Measurements from ENCODE around the gene ACP1.

The ACP1 gene

DNA sequence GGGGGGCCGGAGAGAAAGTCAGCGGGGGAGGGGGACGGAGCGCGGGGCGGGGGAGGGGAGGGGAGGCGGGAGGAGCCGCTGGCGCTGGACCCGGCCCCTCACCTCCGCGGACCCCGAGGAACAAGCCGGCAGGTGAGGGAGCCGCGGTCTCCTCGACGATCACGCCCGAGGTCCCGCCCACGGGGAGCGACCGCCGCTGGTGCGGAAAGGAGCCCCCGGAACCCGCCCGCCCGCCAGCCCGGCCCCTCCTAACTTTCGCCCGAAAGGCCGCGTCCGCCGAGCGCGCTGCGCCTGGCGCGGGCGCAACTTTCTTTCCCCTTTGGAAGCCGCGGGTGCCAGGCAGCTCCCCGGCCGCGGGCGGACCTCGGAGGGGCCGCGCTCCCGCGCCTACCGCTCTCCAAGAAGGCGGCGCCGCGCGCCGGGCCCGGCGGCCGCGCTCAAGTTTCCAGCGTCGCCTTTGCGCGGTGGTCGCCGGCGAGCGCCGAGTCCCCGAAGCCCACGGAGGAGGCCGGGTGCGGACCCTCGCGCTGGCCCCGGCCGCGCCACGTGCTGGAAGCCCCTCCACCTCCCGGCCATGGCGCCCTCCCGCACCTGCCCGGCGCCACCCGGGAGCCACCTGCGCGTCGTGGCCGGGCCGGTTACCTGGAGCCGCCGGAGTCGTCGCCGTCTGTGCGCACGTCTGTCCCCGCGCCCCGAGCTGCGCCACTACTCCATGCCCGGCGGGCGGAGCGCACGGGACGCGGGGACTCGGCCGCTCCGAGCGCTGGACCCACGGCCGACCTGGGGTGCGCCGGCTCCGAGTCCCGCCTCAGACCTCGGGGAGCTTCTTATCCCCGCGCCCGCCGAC is 23.4 kb downstream of the ACP1 start, which contains the start of gene ALKAL2:
Gene ALKAL2, minus strand, starts transcription at position 181 of the 847 bp plus-strand sequence. CDS start 256 bp downstream, outside the sequence.
- peaks cover 17% of the 10 kb centered on the region for H3K4me1 ChIP-seq (ENCODE audit: control insufficient read depth, insufficient read depth, low read length, poor library complexity, severe bottlenecking)
- peak within 1 kb of the TSS; percentile 25 for H3K4me3 ChIP-seq (ENCODE audit: extremely low read depth, insufficient read depth, low read length, poor library complexity, severe bottlenecking)
- whole genome bisulfite sequencing, 2 experiments (ENCODE audit: insufficient coverage in 2 of 2): 0 to 1% methylated on average over 95 to 102 of the region's 128 CpGs
- no peak within 1 kb of the TSS for H3K27ac ChIP-seq (ENCODE audit: low read depth, low read length, severe bottlenecking)
- H3K36me3 ChIP-seq (ENCODE audit: control insufficient read depth, insufficient read depth, low read length): no peaks in the 10 kb centered on the region
- no peaks in the 10 kb centered on the region for H3K9me3 ChIP-seq (ENCODE audit: control insufficient read depth, low read length)

DNA sequence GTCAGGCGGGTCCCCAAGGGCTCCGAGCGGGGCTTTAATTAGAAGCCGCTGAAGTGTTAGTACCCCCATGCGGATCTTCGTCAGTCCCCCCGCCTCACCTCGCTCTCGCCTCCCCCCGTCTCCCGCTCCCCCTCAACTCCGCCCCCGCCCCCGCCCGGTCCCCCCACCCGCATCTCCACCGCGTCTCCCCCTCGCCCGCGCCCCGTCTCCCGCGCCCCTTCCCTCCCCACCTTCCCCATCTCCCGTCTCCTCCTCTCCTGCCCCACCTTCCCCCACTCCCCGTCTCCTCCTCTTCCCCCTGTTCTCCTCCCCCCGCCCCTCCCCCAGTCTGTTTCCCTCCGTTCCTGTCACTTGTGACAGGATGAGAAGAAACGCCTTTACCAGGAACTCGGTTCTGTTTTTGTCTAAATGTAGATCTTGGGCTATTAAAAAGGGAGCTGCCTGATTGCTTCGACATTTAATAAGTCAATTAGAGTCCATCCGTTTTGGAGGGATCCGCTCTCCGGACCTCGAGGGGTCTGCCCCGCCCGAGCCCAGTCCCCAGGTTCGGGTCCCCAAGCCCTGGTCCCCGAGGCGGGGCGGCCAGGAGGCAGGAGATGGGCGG is 24.1 kb downstream of the ACP1 start:
- Histone ChIP-seq H3K27ac (ENCODE audit: low read depth, low read length, severe bottlenecking) (no peak overlapping the region), H3K9me3 (ENCODE audit: control insufficient read depth, low read length) (no peaks in the 10 kb centered on the region), H3K36me3 (ENCODE audit: control insufficient read depth, insufficient read depth, low read length) (no peaks in the 10 kb centered on the region), H3K4me3 (ENCODE audit: extremely low read depth, insufficient read depth, low read length, poor library complexity, severe bottlenecking) (peak overlapping the region; percentile 31), H3K4me1 (ENCODE audit: control insufficient read depth, insufficient read depth, low read length, poor library complexity, severe bottlenecking) (peaks cover 17% of the 10 kb centered on the region)
- WGBS, 2 experiments (ENCODE audit: insufficient coverage in 2 of 2): 0 to 1% methylated on average over 8 to 11 of the region's 42 CpGs

DNA sequence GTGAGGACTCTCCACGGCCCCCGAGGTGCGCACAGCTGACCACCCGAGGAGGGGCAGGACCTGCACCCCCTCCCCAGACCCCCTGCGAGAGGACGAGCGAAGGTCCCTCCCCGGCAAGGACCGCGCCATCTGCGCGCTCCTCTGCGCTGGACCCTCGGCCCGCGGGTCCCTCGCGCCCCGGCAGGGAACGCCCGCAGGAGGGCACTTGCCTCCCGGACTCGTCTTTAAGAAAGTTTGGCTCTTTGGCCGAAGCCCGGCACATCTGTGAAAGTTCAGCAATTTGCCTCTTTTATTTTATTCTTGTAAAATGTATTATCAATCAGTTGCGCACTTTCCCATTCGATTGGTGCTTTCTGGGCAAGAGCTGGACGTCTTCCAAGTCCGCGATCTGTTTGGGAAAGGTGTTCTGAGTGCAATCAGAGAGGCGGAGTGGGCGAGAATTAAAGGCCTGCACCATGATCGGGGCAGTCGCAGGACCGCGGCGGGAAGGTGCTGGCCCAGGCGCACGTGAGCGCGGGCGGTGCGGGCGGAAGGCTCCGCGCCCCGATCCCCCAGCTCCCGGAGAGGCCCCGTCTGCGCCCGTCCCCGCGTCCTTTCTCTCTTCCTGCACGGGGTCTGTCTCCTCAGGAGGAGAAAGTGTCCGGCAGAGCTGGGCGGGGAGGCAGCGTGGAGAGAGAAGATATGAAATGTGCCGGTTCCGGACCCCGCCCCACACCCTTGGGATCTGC is 24.8 kb downstream of the ACP1 start:
- WGBS, 2 experiments (ENCODE audit: insufficient coverage in 2 of 2): 0 to 2% methylated on average over 30 of the region's 60 CpGs
- H3K27ac ChIP-seq (ENCODE audit: low read depth, low read length, severe bottlenecking): no peak overlapping the region
- H3K4me3 ChIP-seq (ENCODE audit: extremely low read depth, insufficient read depth, low read length, poor library complexity, severe bottlenecking): peak overlapping the region; percentile 31
- no peaks in the 10 kb centered on the region for H3K36me3 ChIP-seq (ENCODE audit: control insufficient read depth, insufficient read depth, low read length)
- peaks cover 11% of the 10 kb centered on the region for H3K4me1 ChIP-seq (ENCODE audit: control insufficient read depth, insufficient read depth, low read length, poor library complexity, severe bottlenecking)
- H3K9me3 ChIP-seq (ENCODE audit: control insufficient read depth, low read length): no peaks in the 10 kb centered on the region

DNA sequence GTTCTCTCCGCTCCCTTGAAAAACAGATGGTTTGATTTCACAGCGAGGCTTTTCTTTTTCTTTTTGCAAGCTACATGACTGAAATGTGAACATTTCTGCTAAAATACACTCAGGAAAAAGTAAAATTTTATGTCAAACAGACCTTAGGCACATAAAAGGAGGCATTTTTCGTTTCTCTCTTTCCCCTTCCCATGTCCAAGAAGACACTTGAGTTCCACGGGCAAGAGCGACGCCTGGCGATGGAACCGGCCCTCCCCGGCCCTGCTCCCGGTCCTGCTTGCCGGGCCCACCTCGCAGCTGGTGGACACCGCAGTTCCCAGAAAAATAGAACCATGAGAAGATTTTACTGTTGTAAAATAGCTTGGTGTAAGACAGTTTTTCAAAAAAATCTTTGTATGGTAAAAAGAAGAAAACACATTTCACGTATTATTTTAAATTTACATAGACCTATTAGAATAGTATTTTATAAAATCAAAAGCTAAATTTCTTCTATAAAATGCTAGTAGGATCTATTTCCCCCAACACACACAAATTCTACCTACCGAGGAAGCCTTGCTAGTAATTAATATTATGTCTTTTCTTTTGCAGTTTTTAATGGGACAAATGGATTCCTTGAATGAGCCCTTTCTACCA is 25.5 kb downstream of the ACP1 start:
- H3K9me3 ChIP-seq (ENCODE audit: control insufficient read depth, low read length): no peaks in the 10 kb centered on the region
- H3K4me1 ChIP-seq (ENCODE audit: control insufficient read depth, insufficient read depth, low read length, poor library complexity, severe bottlenecking): peaks cover 7% of the 10 kb centered on the region
- H3K36me3 ChIP-seq (ENCODE audit: control insufficient read depth, insufficient read depth, low read length): no peaks in the 10 kb centered on the region
- 0% methylated on average over 10 to 11 of the region's 15 CpGs for WGBS, 2 experiments (ENCODE audit: insufficient coverage in 2 of 2)
- peak overlapping the region; percentile 31 for H3K4me3 ChIP-seq (ENCODE audit: extremely low read depth, insufficient read depth, low read length, poor library complexity, severe bottlenecking)
- H3K27ac ChIP-seq (ENCODE audit: low read depth, low read length, severe bottlenecking): no peak overlapping the region

DNA sequence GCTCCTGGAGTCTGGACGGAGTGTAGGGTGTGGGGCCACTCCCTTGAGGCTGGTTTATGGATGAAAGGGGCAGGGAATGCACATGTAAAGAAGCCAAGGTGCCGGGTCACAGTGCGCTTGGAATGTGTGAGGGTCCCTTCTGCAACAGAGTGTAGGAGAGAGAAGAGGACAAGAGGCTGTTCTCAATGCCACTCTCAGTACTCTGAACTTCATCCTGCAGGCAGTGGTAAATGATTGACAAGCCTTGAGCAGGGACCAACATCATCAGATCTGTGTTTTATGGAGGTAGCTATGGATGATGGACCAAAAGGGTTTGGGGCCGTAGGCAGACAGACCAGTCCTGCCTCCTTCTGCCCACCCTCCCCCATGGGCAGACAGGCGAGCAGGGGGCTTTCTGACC is 30.3 kb downstream of the ACP1 start:
- Histone ChIP-seq H3K9me3 (ENCODE audit: control insufficient read depth, low read length) (no peaks in the 10 kb centered on the region), H3K4me1 (ENCODE audit: control insufficient read depth, insufficient read depth, low read length, poor library complexity, severe bottlenecking) (no peaks in the 10 kb centered on the region), H3K36me3 (ENCODE audit: control insufficient read depth, insufficient read depth, low read length) (no peaks in the 10 kb centered on the region), H3K27ac (ENCODE audit: low read depth, low read length, severe bottlenecking) (no peak overlapping the region), H3K4me3 (ENCODE audit: extremely low read depth, insufficient read depth, low read length, poor library complexity, severe bottlenecking) (no peak overlapping the region)
- 81 to 100% methylated on average over 1 to 4 of the region's 5 CpGs for WGBS, 2 experiments (ENCODE audit: insufficient coverage in 2 of 2)

DNA sequence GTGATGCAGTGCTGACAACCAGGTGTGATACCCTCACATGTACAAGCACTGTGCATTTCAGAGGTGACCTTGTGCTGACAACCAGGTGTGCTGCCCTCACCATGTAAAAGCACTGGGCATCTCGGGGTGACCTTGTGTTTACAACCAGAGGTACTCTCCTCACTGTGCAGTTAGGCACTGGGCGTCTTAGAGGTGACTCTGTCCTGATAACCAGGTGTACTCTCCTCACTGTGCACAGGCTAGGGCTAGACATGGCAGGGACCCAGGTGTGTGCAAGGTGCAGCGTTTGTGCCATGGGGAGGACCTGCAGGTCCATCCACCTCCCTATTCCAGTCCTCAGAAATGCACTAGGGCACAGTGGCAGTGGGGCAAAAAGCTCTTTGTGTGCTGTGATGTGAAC is 31.6 kb downstream of the ACP1 start:
- 74 to 77% methylated on average over 2 to 3 of the region's 3 CpGs for WGBS, 2 experiments (ENCODE audit: insufficient coverage in 2 of 2)

DNA sequence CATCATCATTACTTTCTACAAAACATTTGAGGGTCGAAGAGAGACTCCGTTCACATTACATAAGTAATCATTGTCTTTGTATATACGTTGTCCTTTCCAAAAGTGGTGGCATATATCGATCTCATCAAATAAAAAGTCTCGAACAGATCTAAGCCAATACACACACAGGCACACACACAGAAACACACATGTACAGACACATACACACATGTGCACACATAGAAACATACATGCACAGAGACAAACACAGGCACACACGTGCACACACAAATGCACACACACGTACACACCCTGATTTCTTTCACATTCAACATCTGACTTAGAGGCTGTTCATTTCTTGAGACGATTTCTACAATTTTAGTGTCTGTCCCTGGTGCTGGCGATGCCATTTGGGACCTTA is 40.6 kb downstream of the ACP1 start:
- H3K36me3 ChIP-seq (ENCODE audit: control insufficient read depth, insufficient read depth, low read length): no peaks in the 10 kb centered on the region
- peaks cover 8% of the 10 kb centered on the region for H3K4me1 ChIP-seq (ENCODE audit: control insufficient read depth, insufficient read depth, low read length, poor library complexity, severe bottlenecking)
- no peak overlapping the region for H3K4me3 ChIP-seq (ENCODE audit: extremely low read depth, insufficient read depth, low read length, poor library complexity, severe bottlenecking)
- WGBS, 2 experiments (ENCODE audit: insufficient coverage in 2 of 2): 85 to 88% methylated on average over 8 to 9 of the region's 9 CpGs
- peaks cover 4% of the 10 kb centered on the region for H3K9me3 ChIP-seq (ENCODE audit: control insufficient read depth, low read length)
- H3K27ac ChIP-seq (ENCODE audit: low read depth, low read length, severe bottlenecking): no peak overlapping the region

More for the DNA sequence above, 31.6 kb downstream of the ACP1 start:
- Histone ChIP-seq H3K4me3 (ENCODE audit: extremely low read depth, insufficient read depth, low read length, poor library complexity, severe bottlenecking) (no peak overlapping the region), H3K4me1 (ENCODE audit: control insufficient read depth, insufficient read depth, low read length, poor library complexity, severe bottlenecking) (no peaks in the 10 kb centered on the region), H3K27ac (ENCODE audit: low read depth, low read length, severe bottlenecking) (no peak overlapping the region), H3K36me3 (ENCODE audit: control insufficient read depth, insufficient read depth, low read length) (no peaks in the 10 kb centered on the region), H3K9me3 (ENCODE audit: control insufficient read depth, low read length) (peaks cover 4% of the 10 kb centered on the region)

DNA sequence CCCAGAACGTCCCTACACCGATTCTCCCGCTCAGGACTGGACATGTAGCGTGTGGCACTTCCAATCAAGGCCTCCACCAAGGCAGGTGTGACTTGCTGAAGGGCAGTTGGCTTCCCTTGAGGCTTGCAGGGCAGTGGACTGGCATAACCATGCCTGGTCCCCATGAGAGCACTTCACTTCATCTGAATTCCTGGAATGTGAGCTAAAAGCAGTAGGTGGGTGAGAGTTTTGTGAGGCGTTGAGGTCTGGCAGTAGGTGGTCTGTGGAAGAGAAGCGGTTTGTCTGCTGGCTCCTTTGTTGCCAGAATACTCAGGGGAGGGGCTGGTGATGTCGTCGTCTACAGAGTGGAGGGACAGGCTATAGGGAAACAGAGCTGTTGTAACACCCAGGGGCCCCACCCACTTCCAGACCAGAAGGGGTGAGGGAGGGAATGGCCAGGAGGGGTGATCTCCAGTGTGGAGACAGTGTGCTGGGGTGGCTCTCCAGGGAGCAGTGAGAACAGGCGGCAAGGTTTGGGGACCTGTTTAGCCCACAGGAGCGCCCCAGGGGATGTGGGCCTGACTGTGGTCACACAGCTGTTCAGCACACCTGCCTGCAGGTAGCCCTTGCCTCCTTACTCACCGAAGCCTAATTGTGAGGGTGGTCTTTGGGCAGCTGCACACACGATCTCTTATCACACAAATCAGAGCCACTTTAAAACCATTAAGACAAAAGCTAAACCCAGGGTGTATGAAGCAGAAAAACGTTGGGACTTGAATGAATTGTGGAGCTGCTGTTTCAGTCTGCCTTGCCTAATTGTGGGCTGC is 44.6 kb downstream of the ACP1 start:
- Histone ChIP-seq H3K9me3 (ENCODE audit: control insufficient read depth, low read length) (no peaks in the 10 kb centered on the region), H3K4me1 (ENCODE audit: control insufficient read depth, insufficient read depth, low read length, poor library complexity, severe bottlenecking) (peaks cover 8% of the 10 kb centered on the region), H3K36me3 (ENCODE audit: control insufficient read depth, insufficient read depth, low read length) (no peaks in the 10 kb centered on the region), H3K4me3 (ENCODE audit: extremely low read depth, insufficient read depth, low read length, poor library complexity, severe bottlenecking) (no peak overlapping the region), H3K27ac (ENCODE audit: low read depth, low read length, severe bottlenecking) (peak overlapping the region; percentile 23)
- WGBS, 2 experiments (ENCODE audit: insufficient coverage in 2 of 2): 40 to 50% methylated on average over 8 to 10 of the region's 13 CpGs

DNA sequence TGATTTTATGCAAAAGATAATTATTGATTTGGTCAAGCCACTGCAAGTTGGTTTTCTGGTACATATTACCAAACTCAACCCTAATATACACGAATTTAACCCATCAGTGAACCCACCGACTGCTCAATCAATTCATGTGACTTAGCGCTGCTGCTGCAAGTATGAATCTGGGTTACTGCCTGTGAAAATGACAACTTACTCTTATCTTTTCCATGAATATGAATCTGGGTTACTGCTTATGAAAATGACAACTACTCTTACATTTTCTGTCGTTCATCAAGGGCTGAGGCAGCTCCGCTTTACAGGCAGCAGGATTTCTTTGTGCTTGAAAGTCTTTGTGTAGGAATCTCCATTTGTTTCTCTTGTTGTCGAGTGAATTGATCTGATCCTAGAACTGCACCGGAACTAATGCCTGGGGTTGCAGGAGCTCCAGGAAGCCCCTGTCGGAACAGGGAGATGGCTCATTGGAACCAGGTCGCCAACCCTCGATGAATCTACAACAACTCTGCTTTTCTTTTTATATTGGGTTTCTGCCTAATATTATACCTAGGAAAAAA is 45.3 kb downstream of the ACP1 start:
- Histone ChIP-seq H3K27ac (ENCODE audit: low read depth, low read length, severe bottlenecking) (no peak overlapping the region), H3K36me3 (ENCODE audit: control insufficient read depth, insufficient read depth, low read length) (no peaks in the 10 kb centered on the region), H3K4me1 (ENCODE audit: control insufficient read depth, insufficient read depth, low read length, poor library complexity, severe bottlenecking) (peaks cover 8% of the 10 kb centered on the region), H3K9me3 (ENCODE audit: control insufficient read depth, low read length) (no peaks in the 10 kb centered on the region), H3K4me3 (ENCODE audit: extremely low read depth, insufficient read depth, low read length, poor library complexity, severe bottlenecking) (no peak overlapping the region)
- 57 to 67% methylated on average over 2 to 7 of the region's 10 CpGs for WGBS, 2 experiments (ENCODE audit: insufficient coverage in 2 of 2)
